Uterus (tissue), 2 donors: Measurements from ENCODE around the gene SLC38A1.
"Not testable (repeated sequence)": the region's sequence is repeated elsewhere in the genome, so short reads cannot be mapped to it uniquely, and the experiment has no call there.

Experiments
- CTCF ChIP-seq, 4 experiments: fragments of 200-600 bp in 2 of 4; fragments of 450-650 bp in 2 of 4; sonication (generic) in 2 of 4; IDR thresholded peaks; one replicate each; pipeline ENCODE4 v1.5.1; 2016 to 2019; ENCODE audit warnings: antibody characterized with exemption in 4 of 4, mild to moderate bottlenecking in 2 of 4, moderate library complexity in 1 of 4
- POLR2A ChIP-seq, 2 donors: fragments of 450-650 bp; IDR thresholded peaks; one replicate each; pipeline ENCODE4 v1.6.1; 2016; ENCODE audit warnings: antibody characterized with exemption in 2 of 2, mild to moderate bottlenecking in 1 of 2, moderate library complexity in 1 of 2

- TF ChIP-seq CTCF, POLR2A (IDR thresholded peaks at IDR 0.05): not testable (repeated sequence)
Observed at GRCh38 chr12:46190533-46190932, 78.3 kb downstream of the SLC38A1 start.
